HG03558 (cell line): Measurements from ENCODE around the gene CAMSAP1.
"Not testable (repeated sequence)": the region's sequence is repeated elsewhere in the genome, so short reads cannot be mapped to it uniquely, and the experiment has no call there.

Experiments used
- ATAC-seq: cut with Tn5 transposase; IDR thresholded peaks from one replicate; pipeline ENCODE4 v1.9.1; 2021; ENCODE audit warnings: moderate number of reproducible peaks; ENCODE audit not compliant: unreplicated experiment; ENCODE audit errors: extremely low read depth

CAMSAP1 gene

DNA sequence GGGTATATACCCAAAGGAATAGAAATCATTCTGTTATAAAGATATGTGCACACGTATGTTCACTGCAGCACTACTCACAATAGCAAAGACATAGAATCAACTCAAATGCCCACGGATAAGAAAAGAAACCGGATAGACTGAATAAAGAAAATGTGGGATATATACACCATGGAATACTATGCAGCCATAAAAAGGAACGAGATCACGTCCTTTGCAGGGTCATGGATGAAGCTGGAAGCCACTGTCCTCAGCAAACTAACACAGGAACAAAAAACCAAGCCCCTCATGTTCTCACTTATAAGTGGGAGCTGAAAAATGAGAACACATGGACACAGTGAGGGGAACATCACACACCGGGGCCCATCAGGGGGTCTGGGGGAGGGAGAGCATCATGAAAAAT is 36.3 kb upstream of the CAMSAP1 start:
- ATAC-seq = not testable (repeated sequence)

DNA sequence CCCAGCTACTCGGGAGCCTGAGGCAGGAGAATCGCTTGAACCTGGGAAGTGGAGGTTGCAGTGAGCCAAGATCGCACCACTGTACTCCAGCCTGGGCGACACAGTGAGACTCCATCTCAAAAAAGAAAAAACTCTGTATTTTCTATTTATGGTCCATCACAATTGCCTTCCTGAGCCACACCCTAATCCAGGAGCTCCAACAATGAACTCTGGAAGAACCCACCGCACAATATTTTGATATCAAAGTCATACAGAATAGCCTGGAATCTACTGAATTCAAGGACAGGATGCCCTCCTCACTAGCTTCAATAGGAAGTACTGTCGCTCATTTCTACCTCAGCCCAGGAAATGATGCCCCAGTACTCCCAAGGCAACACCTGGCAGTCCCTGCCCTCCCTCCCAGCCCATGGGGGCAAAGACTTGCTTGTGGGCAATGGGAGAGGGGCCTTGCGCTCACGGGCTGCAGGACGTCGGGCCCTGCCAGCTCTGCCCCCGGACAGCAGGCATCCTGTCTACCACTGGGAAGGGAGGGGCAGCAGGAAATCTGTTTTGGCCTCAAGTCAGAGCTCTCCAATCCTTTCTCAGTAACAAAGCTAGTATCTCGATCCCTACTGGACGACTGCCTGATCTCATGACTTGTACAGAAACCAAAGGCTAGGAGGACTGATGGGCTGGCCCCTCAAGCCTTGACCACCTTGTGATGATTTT is 34.1 kb upstream of the CAMSAP1 start:
- ATAC-seq = no peak

- ATAC-seq = no peak
Measured at GRCh38 chr9:135939351-135940265, 32.3 kb upstream of the CAMSAP1 start.

DNA sequence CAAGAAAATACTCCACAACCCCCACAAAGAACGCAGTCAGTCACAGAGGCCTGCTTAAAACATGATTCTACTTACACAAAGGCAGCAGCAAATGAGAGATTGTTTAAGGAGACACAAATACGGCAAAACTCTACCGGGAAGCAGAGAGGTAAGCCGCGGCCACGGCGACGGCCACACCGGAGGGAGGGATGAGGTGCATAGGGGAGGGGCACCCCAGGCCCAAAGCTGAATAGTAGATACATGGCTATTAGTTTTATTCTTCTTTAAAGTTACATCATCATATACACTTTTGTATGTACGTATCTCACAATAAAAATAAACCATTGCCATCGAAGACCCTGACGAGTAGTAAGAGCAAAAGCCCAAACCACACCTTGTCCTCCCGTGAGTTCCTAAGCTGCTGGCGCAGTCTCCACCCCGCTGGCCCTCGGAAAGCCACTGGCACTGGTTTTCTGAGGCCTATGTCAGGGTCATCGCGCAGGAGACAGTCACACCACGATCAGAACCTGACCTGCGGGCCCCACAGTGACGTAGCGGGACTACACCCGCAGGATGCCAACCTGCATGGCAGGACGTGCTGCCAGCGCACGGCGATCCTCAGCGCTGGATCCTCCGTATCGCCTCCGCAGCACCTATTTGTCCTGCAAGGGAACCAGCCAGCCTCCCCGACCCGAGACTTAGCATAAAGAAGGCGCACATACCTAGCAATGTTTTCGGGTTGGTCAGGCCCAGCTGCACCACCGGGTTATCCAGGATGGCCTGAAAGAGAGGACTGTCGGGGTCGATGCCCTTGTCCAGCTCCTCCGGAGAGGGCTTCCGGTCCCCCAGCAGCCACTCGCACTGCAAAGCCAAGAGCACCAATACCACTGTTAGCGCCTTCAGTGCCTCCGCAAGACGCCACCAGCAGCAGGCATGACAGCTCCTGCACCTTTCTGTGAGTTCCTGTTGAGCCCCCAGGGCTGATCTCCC is 30.5 kb upstream of the CAMSAP1 start:
- ATAC-seq = no peak

- no peak for ATAC-seq
Measured at GRCh38 chr9:135933114-135933513, 25.8 kb upstream of the CAMSAP1 start.

DNA sequence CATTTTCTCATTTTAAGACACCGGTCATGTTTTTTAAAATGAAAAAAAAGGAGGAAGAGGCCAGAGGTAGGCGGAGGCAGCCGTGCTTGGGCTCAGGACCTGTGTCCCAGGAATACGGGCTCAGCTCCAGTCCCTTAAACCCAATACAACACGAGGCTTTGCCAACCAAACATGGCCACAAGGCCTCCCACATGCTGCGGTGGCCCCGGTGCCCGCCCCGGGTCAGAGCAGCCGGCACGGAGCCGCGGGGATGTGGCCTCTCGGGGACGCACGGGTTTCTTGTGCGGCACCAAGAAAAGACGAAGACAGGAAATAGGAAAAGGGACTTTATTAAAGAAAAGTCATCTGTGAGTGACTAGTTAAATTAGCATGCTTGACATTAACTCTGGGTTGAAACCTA is 25.3 kb upstream of the CAMSAP1 start:
- no peak for ATAC-seq

GRCh38 chr9:135931349-135931820 is 24.0 kb upstream of the CAMSAP1 start:
- ATAC-seq = no peak

GRCh38 chr9:135930446-135931345 is 23.4 kb upstream of the CAMSAP1 start:
- no peak for ATAC-seq

DNA sequence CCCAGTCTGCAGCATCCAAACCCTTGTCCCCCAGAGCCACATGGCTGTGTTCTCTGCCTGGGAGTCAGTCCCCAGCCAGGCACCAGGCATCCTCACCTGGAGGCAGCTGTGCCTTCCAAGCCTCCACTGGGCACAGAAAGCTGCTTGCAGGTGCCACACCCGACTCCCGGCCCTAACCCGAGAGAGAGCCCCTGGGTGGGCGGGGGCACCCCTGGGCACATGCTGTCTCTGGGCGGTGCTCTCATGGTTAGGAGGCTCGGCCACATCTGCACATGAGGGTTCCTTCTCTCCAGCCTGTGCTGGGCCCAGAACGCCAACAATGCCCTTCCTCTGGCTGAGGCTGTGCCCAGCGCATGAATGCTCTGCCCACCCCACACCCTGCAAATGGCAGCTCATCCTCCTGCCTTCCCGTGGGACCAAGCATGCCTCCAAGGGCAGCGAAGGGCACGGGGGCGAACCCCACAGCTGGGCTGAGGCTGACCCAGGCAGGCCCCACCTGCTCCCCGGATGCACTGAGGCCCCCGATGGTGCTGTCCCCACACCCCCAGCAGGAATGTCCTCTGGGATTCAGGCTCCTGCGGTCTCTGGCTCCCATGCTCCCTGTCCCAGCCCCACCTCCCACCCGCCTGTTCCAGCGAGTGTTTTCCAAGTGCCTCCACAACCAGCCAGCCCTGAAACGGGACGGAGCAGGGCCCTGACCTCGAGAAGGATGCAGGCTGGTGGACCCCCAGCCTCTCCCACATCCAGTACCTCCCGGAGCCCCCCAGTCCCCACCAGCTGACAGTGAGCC is 22.5 kb upstream of the CAMSAP1 start:
- ATAC-seq = no peak

DNA sequence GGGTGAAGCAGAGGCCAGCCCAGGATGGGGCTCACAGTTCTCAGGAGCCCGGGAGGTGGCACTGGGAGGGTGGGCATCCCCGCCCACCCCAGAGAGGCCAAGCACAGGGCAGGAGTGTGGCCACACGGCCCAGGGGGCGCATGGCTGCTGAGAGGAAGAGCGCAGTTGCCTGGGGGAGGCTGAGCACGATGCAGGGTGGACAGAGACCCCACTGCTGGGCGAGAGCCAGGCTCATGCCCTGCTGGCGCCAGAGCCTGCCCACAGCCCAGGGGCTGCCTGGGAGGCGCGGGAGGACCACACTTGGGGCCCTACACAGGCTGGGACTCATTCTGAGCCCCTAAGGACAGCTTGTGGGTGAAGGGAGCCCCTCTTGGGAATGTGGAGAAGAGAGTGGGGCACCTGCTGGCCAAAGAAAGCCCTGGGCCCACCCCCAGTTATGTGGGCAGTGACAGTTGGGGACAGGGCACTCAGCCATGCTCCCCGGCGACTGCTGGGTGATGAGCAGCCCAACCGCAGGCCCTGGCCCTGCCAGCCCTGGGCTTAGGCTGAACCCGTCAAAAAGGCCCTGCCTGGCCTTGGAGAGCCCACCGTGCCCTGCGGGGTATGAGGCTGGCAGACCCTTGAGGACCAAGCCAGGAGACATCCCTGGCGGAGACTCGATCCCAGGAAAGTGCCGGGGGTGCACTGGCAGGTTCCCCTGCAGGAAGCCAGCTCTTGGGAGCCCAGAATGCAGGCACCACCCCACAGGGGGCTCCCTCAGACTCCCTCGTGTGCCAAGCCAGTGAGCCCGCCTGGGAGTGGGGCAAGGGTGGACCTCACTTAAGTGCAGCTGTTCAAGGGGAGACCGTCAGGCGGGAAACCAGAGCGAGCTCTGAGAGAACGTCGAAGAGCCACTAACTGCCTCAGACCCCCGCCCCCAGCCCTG is 21.6 kb upstream of the CAMSAP1 start:
- ATAC-seq = no peak

DNA sequence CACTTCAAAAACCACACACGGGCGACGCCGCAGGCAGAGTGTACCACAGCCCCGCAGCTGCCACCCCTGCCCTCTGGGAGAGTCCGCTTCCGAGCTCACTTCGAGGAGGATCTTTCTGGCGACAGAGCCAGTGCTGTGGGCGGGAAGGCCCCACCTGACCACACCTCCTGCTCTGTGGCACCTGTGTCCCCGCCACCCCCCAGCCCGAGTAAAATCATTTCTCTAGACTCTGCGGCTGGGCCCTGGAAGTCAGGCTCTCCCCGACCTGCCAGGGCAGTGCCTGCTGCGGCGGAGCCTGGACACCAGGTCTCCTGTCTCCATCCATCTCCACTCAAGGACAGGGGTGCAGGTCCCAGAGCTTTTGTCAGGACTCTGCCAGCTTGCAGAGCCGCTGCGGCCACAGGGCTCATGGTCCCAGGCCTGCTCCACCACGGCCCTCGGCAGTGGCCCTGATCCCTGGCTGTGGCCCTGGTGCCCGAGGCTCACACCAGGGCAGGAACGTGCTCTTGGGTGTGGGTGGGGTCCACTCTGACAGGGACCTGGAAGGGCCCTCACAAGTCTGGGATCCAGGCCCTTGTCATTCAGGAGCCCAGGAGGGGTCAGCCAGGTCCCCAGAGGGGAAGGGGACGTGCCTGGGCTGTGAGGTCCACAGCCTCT is 20.9 kb upstream of the CAMSAP1 start:
- ATAC-seq = no peak

GRCh38 chr9:135927195-135928013 is 20.1 kb upstream of the CAMSAP1 start:
- ATAC-seq = no peak

DNA sequence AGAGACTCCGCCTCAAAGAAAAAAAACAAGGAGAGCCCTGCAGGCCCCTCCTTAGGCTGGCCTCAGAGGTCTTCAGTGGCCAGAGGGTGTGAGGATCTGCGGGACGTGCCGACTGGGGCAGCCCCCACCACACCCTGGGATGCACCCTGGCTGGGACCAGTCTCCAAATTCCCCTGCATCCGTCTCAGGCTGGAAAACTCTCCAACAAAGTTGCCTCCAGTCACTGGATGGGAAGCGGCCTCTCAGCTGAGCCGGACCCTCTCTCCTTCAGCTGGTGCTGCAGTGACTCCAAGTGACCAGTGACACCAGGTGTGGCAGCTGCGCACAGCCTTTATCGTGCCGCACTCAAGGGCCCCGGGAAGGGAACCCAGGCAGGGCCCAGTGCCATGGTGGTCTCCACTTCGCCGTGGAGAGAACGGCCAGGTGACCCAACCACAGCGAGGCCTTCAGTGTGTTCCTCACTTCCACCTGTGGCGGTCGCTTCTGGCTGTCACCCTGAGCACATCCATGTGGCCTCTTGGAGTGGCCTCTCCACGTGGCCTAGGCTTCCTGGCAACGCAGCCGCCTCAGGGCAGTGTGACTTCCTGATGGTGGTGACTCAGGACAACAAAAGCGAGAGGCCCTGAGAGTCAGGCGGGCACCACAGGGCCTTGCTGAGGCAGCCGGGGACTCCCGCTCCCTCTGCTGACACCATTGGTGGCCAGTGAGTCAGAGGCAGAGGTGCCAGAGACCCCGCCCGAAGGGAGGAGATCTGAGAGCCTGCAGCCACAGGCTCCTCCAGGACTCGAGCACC is 19.3 kb upstream of the CAMSAP1 start:
- no peak for ATAC-seq

DNA sequence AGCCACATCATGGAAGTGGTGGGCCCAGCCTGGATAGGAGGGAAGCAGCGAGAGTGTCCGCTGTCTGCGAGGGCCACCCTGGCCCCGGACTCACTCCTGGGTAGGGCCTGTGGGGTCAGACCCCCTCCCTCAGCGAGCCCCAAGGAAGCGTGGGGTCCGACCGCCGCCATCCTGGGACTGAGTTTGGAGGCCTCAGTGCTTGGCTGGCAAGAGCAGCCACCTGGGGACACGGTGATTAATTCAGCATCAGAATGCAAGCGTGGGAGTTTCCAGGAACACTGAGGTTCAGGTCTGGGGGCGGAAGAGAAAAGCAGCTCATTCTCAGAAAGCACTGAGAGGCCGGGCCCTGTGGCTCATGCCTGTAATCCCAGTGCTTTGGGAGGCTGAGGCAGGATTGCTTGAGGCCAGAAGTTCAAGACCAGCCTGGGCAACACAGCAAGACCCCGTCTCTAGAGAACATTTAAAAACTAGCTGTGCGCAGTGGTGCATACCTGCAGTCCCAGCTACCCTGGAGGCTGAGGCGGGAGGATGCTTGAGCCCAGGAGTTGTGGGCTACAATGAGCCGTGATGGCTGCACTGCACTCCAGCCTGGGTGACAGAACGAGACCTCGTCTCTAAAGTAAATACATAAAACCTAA is 18.3 kb upstream of the CAMSAP1 start:
- ATAC-seq = no peak
